ENCODE results near the gene IFNA2.

The IFNA2 gene

GRCh38 chr9:21414220-21414940 is 29.2 kb upstream of the IFNA2 start:
- TF ChIP-seq CTCF (conservative IDR thresholded peaks at IDR 0.05) = no peak
- peak overlapping the region; percentile 26; the same call in 1 of the 2 replicates for H3K27ac ChIP-seq

- TF ChIP-seq CTCF (conservative IDR thresholded peaks at IDR 0.05) = no peak
- H3K27ac ChIP-seq = no peak overlapping the region; the same call in 1 of the 2 replicates
Measured at GRCh38 chr9:21413624-21414023, 28.4 kb upstream of the IFNA2 start.

GRCh38 chr9:21413151-21413550 is 28.0 kb upstream of the IFNA2 start:
- H3K27ac ChIP-seq = no peak overlapping the region
- no peak for TF ChIP-seq CTCF (conservative IDR thresholded peaks at IDR 0.05)

GRCh38 chr9:21412107-21412506 is 26.9 kb upstream of the IFNA2 start:
- no peak overlapping the region for H3K27ac ChIP-seq
- no peak for TF ChIP-seq CTCF (conservative IDR thresholded peaks at IDR 0.05)

- TF ChIP-seq CTCF (conservative IDR thresholded peaks at IDR 0.05) = no peak
Measured at GRCh38 chr9:21408817-21409216, 23.6 kb upstream of the IFNA2 start, which contains the start of gene IFNA8. Gene IFNA8, plus strand, starts transcription at chr9:21409117. Its CDS starts 60 bp downstream, at chr9:21409177.

GRCh38 chr9:21404146-21404545 is 18.9 kb upstream of the IFNA2 start:
- TF ChIP-seq CTCF (conservative IDR thresholded peaks at IDR 0.05) = no peak
- H3K27ac ChIP-seq = no peak overlapping the region

More at GRCh38 chr9:21408817-21409216, 23.6 kb upstream of the IFNA2 start, which contains the start of gene IFNA8:
- H3K27ac ChIP-seq = no peak within 1 kb of the TSS

GRCh38 chr9:21402386-21403251 is 17.4 kb upstream of the IFNA2 start:
- H3K27ac ChIP-seq = no peak overlapping the region
- TF ChIP-seq CTCF (conservative IDR thresholded peaks at IDR 0.05) = no peak

Data from VCaP (cell line).